OCI-LY3 (cell line): Measurements from ENCODE around the gene GPNMB.
A peak's percentile ranks its signal among the peaks of the same experiment; 100 is the strongest.

Experiments
- H2AFZ ChIP-seq: fragments of 200-600, 300-600 bp; shearing (Covaris generic); 2 replicates; pipeline ENCODE4 v1.6.0; 2014; ENCODE audit warnings: antibody characterized with exemption, low read depth, low read length
- H3K27ac ChIP-seq: fragments of 200-600, 300-600 bp; sonication (generic); 2 replicates; pipeline ENCODE4 v1.5.1; 2014; ENCODE audit warnings: mild to moderate bottlenecking, low read length, moderate library complexity, mixed read lengths
- H3K27me3 ChIP-seq: fragments of 200-600, 300-600 bp; sonication (generic); 2 replicates; pipeline ENCODE4 v1.6.1; 2014; ENCODE audit warnings: low read depth, low read length, mixed read lengths
- H3K36me3 ChIP-seq: fragments of 200-600, 300-600 bp; sonication (generic); replicated peaks from 2 replicates; pipeline ENCODE3; 2014; ENCODE audit warnings: low read depth, low read length, mixed read lengths
- H3K4me1 ChIP-seq: fragments of 300-600, 200-600 bp; sonication (generic); 2 replicates; pipeline ENCODE4 v1.6.1; 2014; ENCODE audit warnings: low read length, mixed read lengths
- H3K4me2 ChIP-seq: fragments of 200-600, 300-600 bp; sonication (generic); 2 replicates; pipeline ENCODE4 v1.6.1; 2014; ENCODE audit warnings: low read length, mixed read lengths
- H3K4me3 ChIP-seq: fragments of 300-600, 200-600 bp; sonication (generic); 2 replicates; pipeline ENCODE4 v1.5.1; 2014; ENCODE audit warnings: antibody characterized with exemption, mild to moderate bottlenecking, low read length, moderate library complexity
- H3K79me2 ChIP-seq: fragments of 300-600, 200-600 bp; shearing (Covaris generic); 2 replicates; pipeline ENCODE4 v1.6.1; 2014; ENCODE audit warnings: mild to moderate bottlenecking, low read length, mixed read lengths
- H3K9ac ChIP-seq: fragments of 300-600, 200-600 bp; shearing (Covaris generic); 2 replicates; pipeline ENCODE4 v1.6.0; 2014; ENCODE audit warnings: mild to moderate bottlenecking, low read length, moderate library complexity
- H3K9me3 ChIP-seq: fragments of 200-600, 300-600 bp; shearing (Covaris generic); 2 replicates; pipeline ENCODE4 v1.6.1; 2014; ENCODE audit warnings: low read length, mixed read lengths; ENCODE audit not compliant: insufficient read depth
- H4K20me1 ChIP-seq: fragments of 200-600, 300-600 bp; sonication (generic); 2 replicates; pipeline ENCODE4 v1.6.1; 2016; ENCODE audit warnings: low read length, mixed read lengths; ENCODE audit not compliant: insufficient read depth
- EZH2phosphoT487 ChIP-seq: fragments of 200-600 bp; shearing (Covaris generic); IDR thresholded peaks from 2 replicates; pipeline ENCODE4 v1.6.1; 2018; ENCODE audit warnings: antibody characterized with exemption, mixed run types, low read depth
- TF ChIP-seq, protein P1 (sequence below): fragments of 200-600, 300-600 bp; sonication (generic); IDR thresholded peaks from 2 replicates; pipeline ENCODE4 v1.5.1; 2014; ENCODE audit warnings: antibody characterized with exemption, low read length, low read depth

The GPNMB gene

DNA sequence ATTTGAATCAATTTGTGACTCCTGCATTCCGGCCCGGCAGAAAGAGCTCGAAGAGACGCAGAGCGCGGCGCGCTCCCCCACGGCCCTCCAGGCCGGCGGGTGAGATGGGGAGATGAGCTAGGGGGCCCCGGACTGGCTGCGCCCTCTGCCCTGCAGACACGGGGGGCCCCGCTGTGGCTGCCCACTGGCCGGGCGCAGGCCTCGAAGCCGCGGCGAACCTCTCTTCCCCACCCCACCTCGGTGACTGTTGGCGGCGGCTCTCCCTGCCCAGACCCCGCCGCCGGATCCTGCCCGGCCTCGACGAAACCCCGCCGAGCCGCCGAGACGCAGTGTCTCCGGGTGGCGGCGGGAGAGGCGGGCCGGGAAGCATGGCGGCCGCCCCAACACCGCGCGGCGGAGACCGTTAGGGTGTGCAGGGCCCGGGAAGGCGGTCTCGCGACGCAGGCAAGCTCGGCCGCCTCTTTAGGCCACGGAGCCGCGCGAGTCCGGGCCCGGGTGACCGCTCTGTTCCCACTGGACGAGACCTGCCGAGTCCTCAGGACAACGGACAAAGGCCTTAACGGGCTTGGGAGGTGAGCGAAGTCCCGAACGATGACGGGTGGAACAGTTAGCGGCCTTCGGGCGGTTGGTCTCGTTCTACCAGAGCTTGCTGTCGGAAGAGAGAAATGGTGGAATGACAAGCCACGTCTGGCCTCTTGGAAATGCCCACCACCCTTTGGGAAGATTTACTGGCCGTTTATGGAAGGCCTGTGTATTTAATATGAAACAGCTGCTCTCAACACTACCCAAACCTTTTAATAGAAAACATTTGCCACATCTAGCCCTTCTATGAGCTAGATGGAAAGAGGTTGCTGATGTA lies 40.4 kb upstream of the GPNMB start:
- TF ChIP-seq, protein P1, sequence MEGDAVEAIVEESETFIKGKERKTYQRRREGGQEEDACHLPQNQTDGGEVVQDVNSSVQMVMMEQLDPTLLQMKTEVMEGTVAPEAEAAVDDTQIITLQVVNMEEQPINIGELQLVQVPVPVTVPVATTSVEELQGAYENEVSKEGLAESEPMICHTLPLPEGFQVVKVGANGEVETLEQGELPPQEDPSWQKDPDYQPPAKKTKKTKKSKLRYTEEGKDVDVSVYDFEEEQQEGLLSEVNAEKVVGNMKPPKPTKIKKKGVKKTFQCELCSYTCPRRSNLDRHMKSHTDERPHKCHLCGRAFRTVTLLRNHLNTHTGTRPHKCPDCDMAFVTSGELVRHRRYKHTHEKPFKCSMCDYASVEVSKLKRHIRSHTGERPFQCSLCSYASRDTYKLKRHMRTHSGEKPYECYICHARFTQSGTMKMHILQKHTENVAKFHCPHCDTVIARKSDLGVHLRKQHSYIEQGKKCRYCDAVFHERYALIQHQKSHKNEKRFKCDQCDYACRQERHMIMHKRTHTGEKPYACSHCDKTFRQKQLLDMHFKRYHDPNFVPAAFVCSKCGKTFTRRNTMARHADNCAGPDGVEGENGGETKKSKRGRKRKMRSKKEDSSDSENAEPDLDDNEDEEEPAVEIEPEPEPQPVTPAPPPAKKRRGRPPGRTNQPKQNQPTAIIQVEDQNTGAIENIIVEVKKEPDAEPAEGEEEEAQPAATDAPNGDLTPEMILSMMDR: no peak
- TF ChIP-seq EZH2phosphoT487: no peak
- H3K4me3 ChIP-seq: no peak overlapping the region
- no peaks in the 10 kb centered on the region for H3K27me3 ChIP-seq
- no peak overlapping the region for H3K9ac ChIP-seq
- H2AFZ ChIP-seq: no peak overlapping the region
- H3K4me1 ChIP-seq: peaks cover 9% of the 10 kb centered on the region
- H3K79me2 ChIP-seq: no peaks in the 10 kb centered on the region
- no peak overlapping the region for H3K27ac ChIP-seq
- peaks cover 8% of the 10 kb centered on the region for H3K36me3 ChIP-seq
- H3K4me2 ChIP-seq: no peak overlapping the region
- H4K20me1 ChIP-seq: no peaks in the 10 kb centered on the region
- H3K9me3 ChIP-seq: no peaks in the 10 kb centered on the region

DNA sequence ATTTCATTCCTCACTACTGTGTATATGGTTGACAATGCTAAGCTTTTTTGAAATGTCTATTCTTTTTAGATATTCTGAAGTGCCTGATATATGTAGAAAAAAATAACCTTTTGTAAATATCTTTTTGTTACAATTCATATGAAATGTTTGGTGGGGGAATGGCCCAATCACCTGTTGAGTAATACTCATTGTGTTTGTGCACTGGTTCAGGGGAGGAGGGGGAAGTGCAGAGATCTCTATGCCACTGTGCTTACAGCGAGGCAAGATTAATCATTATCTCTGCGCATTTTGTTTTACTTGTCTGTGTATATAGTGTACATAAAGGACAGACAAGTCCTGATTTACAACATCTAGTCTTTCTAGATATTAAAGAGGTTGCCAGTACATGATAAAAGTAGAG lies 39.6 kb upstream of the GPNMB start:
- Histone ChIP-seq H3K9ac (no peak overlapping the region), H4K20me1 (no peaks in the 10 kb centered on the region), H3K36me3 (peaks cover 6% of the 10 kb centered on the region), H2AFZ (no peak overlapping the region), H3K79me2 (no peaks in the 10 kb centered on the region), H3K4me1 (peaks cover 9% of the 10 kb centered on the region), H3K9me3 (no peaks in the 10 kb centered on the region), H3K27ac (no peak overlapping the region), H3K4me2 (no peak overlapping the region), H3K4me3 (no peak overlapping the region), H3K27me3 (no peaks in the 10 kb centered on the region)
- no peak for TF ChIP-seq EZH2phosphoT487
- TF ChIP-seq, protein P1: no peak

DNA sequence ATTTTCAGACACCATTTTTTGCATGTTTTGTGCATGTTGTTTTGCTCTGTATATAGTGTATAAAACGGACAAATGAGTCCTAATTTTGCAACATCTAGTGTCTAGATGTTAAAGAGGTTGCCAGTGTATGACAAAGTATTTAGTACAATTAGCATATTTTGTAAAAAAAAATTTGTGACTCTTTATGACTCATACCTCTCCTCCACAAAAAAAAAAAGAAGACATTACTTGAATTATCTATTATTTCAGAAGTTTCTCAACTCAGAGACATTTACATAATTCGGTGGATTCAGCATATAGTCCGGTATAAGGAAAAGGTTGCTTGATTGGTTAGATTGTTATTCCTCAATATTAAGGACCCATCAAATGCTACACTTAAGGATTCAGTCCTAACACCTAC lies 38.7 kb upstream of the GPNMB start:
- H4K20me1 ChIP-seq: no peaks in the 10 kb centered on the region
- TF ChIP-seq EZH2phosphoT487: no peak
- TF ChIP-seq, protein P1: no peak
- H3K4me3 ChIP-seq: no peak overlapping the region
- no peak overlapping the region for H3K9ac ChIP-seq
- H3K4me2 ChIP-seq: 0 out of 2 replicates have a peak overlapping the region, but pooled peaks have one; percentile 5
- no peaks in the 10 kb centered on the region for H3K9me3 ChIP-seq
- peaks cover 9% of the 10 kb centered on the region for H3K4me1 ChIP-seq
- no peak overlapping the region for H2AFZ ChIP-seq
- no peaks in the 10 kb centered on the region for H3K27me3 ChIP-seq
- H3K79me2 ChIP-seq: no peaks in the 10 kb centered on the region
- H3K27ac ChIP-seq: no peak overlapping the region
- H3K36me3 ChIP-seq: peaks cover 6% of the 10 kb centered on the region

DNA sequence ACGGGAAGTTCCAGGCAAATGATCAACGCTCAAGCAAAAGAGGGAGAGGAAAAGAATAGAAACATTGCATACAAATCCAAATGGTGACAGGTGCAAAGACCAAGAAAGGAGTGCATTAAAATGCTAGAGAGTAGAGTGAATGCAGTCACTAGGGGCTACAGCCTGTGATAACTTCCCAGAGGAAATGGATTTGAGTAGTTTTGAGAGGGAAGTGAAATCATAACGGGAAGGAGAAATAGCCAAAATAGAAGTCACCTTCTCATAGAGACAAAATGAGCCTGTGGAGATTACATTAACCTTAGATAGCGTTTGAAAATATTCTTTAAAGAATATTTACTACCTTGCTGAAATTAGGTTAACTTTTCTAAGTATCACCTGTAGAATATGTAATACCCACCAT lies 38.3 kb upstream of the GPNMB start:
- Histone ChIP-seq H2AFZ (no peak overlapping the region), H3K9ac (no peak overlapping the region), H3K9me3 (no peaks in the 10 kb centered on the region), H3K4me1 (peaks cover 9% of the 10 kb centered on the region), H3K27me3 (no peaks in the 10 kb centered on the region), H4K20me1 (no peaks in the 10 kb centered on the region), H3K79me2 (no peaks in the 10 kb centered on the region), H3K4me3 (no peak overlapping the region), H3K27ac (no peak overlapping the region), H3K36me3 (peaks cover 3% of the 10 kb centered on the region), H3K4me2 (0 out of 2 replicates have a peak overlapping the region, but pooled peaks have one; percentile 5)
- no peak for TF ChIP-seq EZH2phosphoT487
- TF ChIP-seq, protein P1: no peak
